ENCODE results near the gene MRPS23. TPM values are rescaled to one million over a fixed set of nuclear protein-coding genes. Genes with fewer than 3 reads are reported as not detected.

The MRPS23 gene
- total RNA-seq, 4 donors from 2014 or later: 5.9 to 35.2 (median 16.8) TPM

DNA sequence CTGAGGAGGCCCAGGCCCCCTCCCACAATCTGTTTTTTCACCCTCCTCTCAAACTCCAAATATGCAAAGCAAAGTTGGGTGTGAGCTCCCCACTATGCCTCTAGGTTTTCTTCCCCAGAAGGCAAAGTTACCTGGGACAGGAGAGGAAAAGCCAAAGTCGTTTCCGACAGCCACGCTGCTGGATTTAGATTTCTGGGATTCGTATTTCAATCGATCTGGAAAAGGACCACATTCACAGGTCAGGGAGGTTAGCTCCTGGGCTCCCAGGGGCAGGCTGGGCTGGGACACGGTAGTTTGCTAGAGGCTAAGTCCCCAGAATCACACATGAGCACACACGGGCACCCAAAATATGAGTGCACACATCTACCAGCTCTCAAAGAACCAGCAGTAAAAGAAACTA, 21.3 kb upstream of the MRPS23 start:
- Histone ChIP-seq H3K4me1 (peaks cover 16 to 35% of the 10 kb centered on the region in 2 donors), H3K27ac (peak overlapping the region in 1 of 2 donors; percentile 14), H3K27me3 (no peaks in the 10 kb centered on the region), H3K4me3 (no peak overlapping the region), H3K9me3 (no peaks in the 10 kb centered on the region), H3K36me3 (no peaks in the 10 kb centered on the region)
- no peak for TF ChIP-seq CTCF (IDR thresholded peaks at IDR 0.05)
- no peak for TF ChIP-seq POLR2A (IDR thresholded peaks at IDR 0.05)
- no peak for DNase-seq
- intact Hi-C loops (cut with DNase I; ENCODE audit: low total_unique reads): no loop called here

DNA sequence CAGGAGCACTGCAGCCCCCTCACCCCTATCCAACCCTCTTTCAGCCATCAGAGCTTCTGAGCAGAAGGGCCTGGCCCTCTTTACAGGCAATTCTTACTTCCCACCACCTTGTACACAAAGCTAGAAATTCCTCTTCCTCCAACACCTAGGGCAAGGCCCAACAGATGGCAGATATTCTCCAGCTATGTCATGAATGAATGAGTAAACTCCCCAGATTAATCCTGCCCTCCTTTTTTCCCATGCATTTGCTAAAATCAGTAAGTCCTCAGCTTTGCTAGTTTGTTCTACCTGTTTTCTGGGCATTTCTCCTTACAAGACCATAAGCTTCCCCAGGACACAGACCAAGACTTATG, 20.4 kb upstream of the MRPS23 start:
- Histone ChIP-seq H3K27ac (peak overlapping the region in 1 of 2 donors; percentile 93), H3K4me1 (peaks cover 16 to 29% of the 10 kb centered on the region in 2 donors), H3K4me3 (no peak overlapping the region), H3K36me3 (no peaks in the 10 kb centered on the region), H3K27me3 (no peaks in the 10 kb centered on the region), H3K9me3 (no peaks in the 10 kb centered on the region)
- DNase-seq: no peak
- intact Hi-C loops (cut with DNase I; ENCODE audit: low total_unique reads): no loop called here
- no peak for TF ChIP-seq POLR2A (IDR thresholded peaks at IDR 0.05)
- no peak for TF ChIP-seq CTCF (IDR thresholded peaks at IDR 0.05)

GRCh38 chr17:57869617-57870282, 19.9 kb upstream of the MRPS23 start:
- no peak for TF ChIP-seq POLR2A (IDR thresholded peaks at IDR 0.05)
- TF ChIP-seq CTCF (IDR thresholded peaks at IDR 0.05): no peak
- Histone ChIP-seq H3K27ac (peak overlapping the region; percentile 77 to 93), H3K27me3 (no peaks in the 10 kb centered on the region), H3K4me1 (peaks cover 16 to 25% of the 10 kb centered on the region in 2 donors), H3K36me3 (no peaks in the 10 kb centered on the region), H3K4me3 (no peak overlapping the region), H3K9me3 (no peaks in the 10 kb centered on the region)
- intact Hi-C loops (cut with DNase I; ENCODE audit: low total_unique reads): loop anchor here (10.0 kb wide), 1 partner anchor 215 kb away; the partner anchor contains the start of gene DYNLL2
- no peak for DNase-seq

- Histone ChIP-seq H3K27me3 (no peaks in the 10 kb centered on the region), H3K27ac (peak overlapping the region; percentile 77 to 93), H3K4me1 (peaks cover 11 to 18% of the 10 kb centered on the region in 2 donors), H3K36me3 (no peaks in the 10 kb centered on the region), H3K4me3 (no peak overlapping the region), H3K9me3 (no peaks in the 10 kb centered on the region)
- no peak for DNase-seq
- intact Hi-C loops (cut with DNase I; ENCODE audit: low total_unique reads): loop anchor here (10.0 kb wide), 1 partner anchor 216 kb away; the partner anchor contains the start of gene DYNLL2
- no peak for TF ChIP-seq CTCF (IDR thresholded peaks at IDR 0.05)
- TF ChIP-seq POLR2A (IDR thresholded peaks at IDR 0.05): no peak
These were observed 19.2 kb upstream of the MRPS23 start for GRCh38 chr17:57868910-57869616.
